Activated CD8-positive, alpha-beta memory T cell treated with anti-CD3 and anti-CD28 coated beads for 36 hours (primary cell): ENCODE measurements around the gene TMEM62. TPM values are rescaled to one million over a fixed set of nuclear protein-coding genes. Genes with fewer than 3 reads are reported as not detected.
"Not testable (repeated sequence)": the region's sequence is repeated elsewhere in the genome, so short reads cannot be mapped to it uniquely, and the experiment has no call there.

Experiments
- CTCF ChIA-PET: fragments of 350-600 bp; sonication (Branson Sonifier 250); formaldehyde crosslinking; loops from one replicate; lab custom pipeline; 2021; ENCODE audit warnings: antibody characterized with exemption; lab: Charles Lee
- POLR2A ChIA-PET: fragments of 350-600 bp; sonication (Branson Sonifier 250); formaldehyde crosslinking; loops from one replicate; lab custom pipeline; 2021; ENCODE audit warnings: antibody characterized with exemption; lab: Charles Lee
- total RNA-seq, 2 experiments: library from RNA; stranded (reverse); gene quantifications; one replicate each; pipeline ENCODE4 v1.2.3, GENCODE V29; 2021

TMEM62 gene
- total RNA-seq, 2 experiments from 2014 or later, result 15.0 to 16.0 TPM

DNA sequence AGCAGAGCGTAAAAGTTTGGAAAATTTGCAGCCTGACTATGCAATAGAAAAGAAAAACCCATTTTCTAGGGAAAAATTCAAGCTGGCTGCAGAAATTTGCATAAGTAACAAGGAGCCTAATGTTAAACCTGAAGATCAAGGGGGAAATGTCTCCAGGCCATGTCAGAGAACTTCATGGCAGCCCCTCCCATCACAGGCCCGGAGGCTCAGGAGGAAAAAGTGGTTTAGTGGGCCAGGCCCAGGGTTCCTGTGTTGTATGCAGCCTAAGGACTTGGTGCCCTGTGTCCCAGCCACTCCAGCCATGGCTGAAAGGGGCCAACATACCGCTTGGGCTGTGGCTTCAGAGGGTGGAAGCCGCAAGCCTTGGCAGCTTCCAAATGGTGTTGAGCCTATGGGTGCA, 65.2 kb downstream of the TMEM62 start:
- POLR2A ChIA-PET, CTCF ChIA-PET: not testable (repeated sequence)

DNA sequence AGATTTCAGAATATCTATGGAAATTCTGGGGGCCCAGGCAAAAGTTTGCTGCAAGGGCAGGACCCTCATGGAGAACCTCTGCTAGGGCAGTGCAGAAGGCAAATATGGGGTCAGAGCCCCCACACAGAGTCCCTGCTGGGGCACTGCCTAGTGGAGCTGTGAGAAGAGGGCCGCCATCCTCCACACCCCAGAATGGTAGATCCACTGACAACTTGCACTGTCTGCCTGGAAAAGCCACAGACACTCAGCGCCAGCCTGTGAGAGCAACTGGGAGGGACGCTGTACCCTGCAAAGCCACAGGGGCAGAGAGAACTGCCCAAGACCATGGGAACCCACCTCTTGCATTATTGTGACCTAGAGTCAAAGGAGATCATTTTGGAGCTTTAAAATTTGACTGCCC, 65.6 kb downstream of the TMEM62 start:
- ChIA-PET CTCF (no interaction called here), POLR2A (no interaction called here)

- ChIA-PET CTCF (no interaction called here), POLR2A (no interaction called here)
Measured at GRCh38 chr15:43199945-43200488, 66.6 kb downstream of the TMEM62 start.

GRCh38 chr15:43204016-43204901, 70.9 kb downstream of the TMEM62 start:
- ChIA-PET POLR2A (interaction anchor here (0.5 kb wide), 1 partner anchor 137 kb away, joined by 4 read pairs; no protein-coding TSS in a partner anchor), CTCF (interaction anchor here (0.5 to 1.9 kb wide), 10 partner anchors 14 to 654 kb away, joined by 3 to 7 read pairs (median 4); no protein-coding TSS in a partner anchor)

DNA sequence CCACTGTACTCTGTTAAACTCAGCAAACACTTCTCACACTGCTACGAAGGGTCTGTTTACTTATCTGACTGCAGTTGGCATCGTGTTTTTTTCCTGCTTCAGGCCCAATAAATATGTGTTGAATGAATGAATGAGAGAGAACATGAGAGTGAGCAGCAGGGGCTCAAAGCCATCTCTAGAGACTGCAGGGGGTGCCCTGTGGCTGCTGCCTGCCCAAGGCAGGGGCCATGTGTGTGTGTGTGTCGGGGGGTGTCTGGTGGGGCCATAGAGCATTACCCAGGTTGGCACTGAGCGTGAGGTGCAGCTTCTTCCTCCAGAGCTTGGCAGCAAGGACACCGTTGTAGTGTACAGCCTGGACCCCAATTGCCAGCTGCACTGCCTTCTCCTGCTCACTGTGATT, 72.7 kb downstream of the TMEM62 start:
- ChIA-PET POLR2A (no interaction called here), CTCF (interaction anchor here (0.7 kb wide), 1 partner anchor 224 kb away, joined by 3 read pairs; no protein-coding TSS in a partner anchor)

DNA sequence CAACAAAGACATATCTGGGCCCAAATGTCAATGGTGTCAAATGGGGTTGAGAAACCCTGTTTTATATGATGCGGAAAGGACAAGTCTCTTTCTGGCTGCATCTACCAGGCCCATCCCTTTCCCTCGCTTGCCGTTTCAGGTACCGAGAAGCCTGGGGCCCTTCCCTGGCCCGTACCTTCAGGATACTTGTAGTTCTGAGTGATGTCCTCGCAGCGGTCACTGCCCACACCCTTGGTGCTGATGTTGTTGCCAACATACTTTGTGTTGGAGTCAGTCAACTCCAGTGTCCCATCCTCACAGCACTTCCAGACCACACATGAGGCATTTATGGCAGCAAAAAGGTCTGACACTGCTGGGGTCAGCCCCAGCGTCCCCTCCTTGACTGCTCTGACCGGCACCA, 73.6 kb downstream of the TMEM62 start:
- POLR2A ChIA-PET, result no interaction called here
- CTCF ChIA-PET, result no interaction called here

- ChIA-PET POLR2A (no interaction called here), CTCF (interaction anchor here (0.6 to 1.4 kb wide), 2 partner anchors 17 to 127 kb away, joined by 3 to 5 read pairs; no protein-coding TSS in a partner anchor)
Measured at GRCh38 chr15:43208052-43209002, 74.9 kb downstream of the TMEM62 start.

GRCh38 chr15:43209059-43209824, 75.9 kb downstream of the TMEM62 start:
- POLR2A ChIA-PET, result no interaction called here

GRCh38 chr15:43210172-43210745, 76.9 kb downstream of the TMEM62 start:
- ChIA-PET CTCF (no interaction called here), POLR2A (interaction anchor here (0.7 kb wide), 1 partner anchor 57 kb away, joined by 3 read pairs; no protein-coding TSS in a partner anchor)

More at GRCh38 chr15:43209059-43209824, 75.9 kb downstream of the TMEM62 start:
- CTCF ChIA-PET, result no interaction called here

DNA sequence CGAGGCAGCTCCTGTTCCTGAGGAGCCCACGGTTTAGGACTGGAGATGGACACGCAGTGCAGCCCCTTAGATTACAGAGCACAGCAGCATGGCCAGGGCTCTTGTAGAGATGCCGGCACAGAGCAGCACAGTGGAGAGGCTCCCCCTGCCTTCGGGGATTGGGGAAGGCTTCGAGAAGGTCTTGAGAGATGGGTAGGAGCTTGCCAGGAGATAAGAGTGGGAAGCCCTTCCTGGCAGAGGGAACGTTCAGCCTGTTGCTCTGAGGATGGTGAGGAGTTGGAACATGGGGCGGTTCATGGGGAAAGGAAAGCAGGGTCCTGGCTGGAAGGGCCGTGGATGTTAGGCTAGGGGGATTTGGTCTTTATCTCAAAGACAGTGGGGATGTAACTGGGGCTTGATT, 77.4 kb downstream of the TMEM62 start:
- CTCF ChIA-PET, result no interaction called here
- POLR2A ChIA-PET, result no interaction called here

GRCh38 chr15:43211224-43211735, 77.9 kb downstream of the TMEM62 start:
- CTCF ChIA-PET, result no interaction called here
- POLR2A ChIA-PET, result no interaction called here

DNA sequence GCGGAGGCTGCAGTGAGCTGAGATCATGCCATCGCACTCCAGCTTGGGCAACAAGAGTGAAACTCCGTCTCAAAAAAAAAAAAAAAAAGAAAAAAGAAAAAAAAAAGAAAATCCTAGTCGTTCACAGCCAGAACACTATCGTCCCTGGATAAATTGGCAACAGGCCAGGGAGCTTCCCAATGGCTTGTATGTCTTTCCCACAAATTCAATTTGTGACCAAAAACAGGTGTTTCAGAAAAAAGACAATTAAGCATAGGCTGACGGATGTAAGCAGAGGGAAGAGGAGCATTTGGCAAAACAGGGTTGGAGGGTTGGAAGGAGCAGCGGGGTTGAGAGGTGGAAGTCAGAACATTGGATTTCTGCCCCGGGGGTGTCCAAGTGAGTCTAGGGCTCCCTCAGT, 78.9 kb downstream of the TMEM62 start:
- CTCF ChIA-PET, result no interaction called here
- POLR2A ChIA-PET, result no interaction called here

- CTCF ChIA-PET, result interaction anchor here (1.4 kb wide), 1 partner anchor 73 kb away, joined by 4 read pairs; no protein-coding TSS in a partner anchor
- POLR2A ChIA-PET, result no interaction called here
Measured at GRCh38 chr15:43212951-43213350, 79.6 kb downstream of the TMEM62 start.

DNA sequence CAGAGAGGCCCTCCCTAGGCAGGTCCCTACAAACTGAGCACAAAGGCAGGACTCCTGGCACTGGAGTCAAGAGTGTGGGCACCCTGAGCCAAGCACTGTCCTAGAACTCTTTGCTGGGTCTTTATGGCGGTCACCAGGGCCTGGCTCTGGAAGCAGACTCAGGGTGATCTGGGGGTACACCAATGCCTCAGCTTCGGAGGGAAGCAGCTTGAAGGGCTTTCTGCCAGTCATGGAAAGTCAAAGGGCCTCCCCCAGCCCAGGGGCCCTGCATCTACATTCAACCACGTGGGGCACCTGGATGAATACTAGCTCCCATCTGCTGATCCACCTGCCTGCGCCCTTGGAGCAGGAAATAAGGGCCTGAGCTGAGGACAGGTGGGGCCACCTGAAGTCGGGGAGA, 80.1 kb downstream of the TMEM62 start:
- POLR2A ChIA-PET, result no interaction called here

GRCh38 chr15:43214169-43214568, 80.8 kb downstream of the TMEM62 start:
- POLR2A ChIA-PET, result no interaction called here
- CTCF ChIA-PET, result interaction anchor here (1.1 to 1.4 kb wide), 2 partner anchors 37 to 71 kb away, joined by 3 to 4 read pairs; no protein-coding TSS in a partner anchor

More for the DNA sequence above, 80.1 kb downstream of the TMEM62 start:
- CTCF ChIA-PET, result interaction anchor here (1.4 kb wide), 1 partner anchor 72 kb away, joined by 4 read pairs; no protein-coding TSS in a partner anchor

DNA sequence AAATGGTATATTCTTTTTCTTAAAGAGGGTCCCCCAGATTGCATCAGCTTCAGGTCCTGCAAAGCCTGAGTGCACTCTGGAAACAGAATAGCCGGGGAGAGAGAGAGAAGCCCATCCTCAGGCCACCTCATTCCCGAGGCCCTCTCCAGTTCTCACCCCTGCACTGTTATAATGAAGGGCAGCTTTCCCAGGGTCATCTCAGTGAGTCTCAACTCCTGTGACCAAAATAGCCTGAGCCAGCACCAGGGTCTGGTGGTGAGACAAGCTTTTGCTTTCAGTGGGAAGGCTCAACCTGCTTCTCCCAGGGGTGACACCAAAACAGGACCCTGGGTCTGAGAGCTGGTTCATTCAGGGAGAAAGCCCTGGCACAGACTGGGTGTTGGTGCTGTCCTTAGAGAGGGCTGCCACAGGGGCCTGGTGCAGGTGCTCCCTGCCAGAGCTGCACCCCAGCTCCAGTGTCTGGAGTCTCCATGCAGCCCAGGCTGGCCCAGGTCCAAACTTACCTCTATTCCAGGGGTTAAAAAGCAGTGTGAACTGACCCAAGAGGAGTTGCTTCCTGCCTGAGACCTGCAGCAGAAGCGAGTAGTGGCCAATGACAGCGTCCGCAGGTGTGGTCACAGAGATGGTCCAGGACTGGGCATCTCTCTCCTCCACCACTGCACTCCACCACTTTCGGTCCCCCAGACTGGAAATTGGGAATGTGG, 81.4 kb downstream of the TMEM62 start:
- POLR2A ChIA-PET, result no interaction called here
- CTCF ChIA-PET, result interaction anchor here (1.1 kb wide), 1 partner anchor 36 kb away, joined by 3 read pairs; no protein-coding TSS in a partner anchor

GRCh38 chr15:43215961-43216360, 82.6 kb downstream of the TMEM62 start:
- POLR2A ChIA-PET, result no interaction called here

More at GRCh38 chr15:43215961-43216360, 82.6 kb downstream of the TMEM62 start:
- CTCF ChIA-PET, result interaction anchor here (1.6 kb wide), 1 partner anchor 70 kb away, joined by 4 read pairs; no protein-coding TSS in a partner anchor
